WI38 (cell line): ENCODE results near the gene MAPT.

Source experiments
- H3K4me3 ChIP-seq: 2 replicates; pipeline ENCODE4 v1.5.1; 2011; ENCODE audit warnings: low read depth, mild to moderate bottlenecking, control low read depth, low read length
- CTCF ChIP-seq: IDR thresholded peaks from 2 replicates; pipeline ENCODE4 v1.5.1; 2012; ENCODE audit warnings: low read depth, mild to moderate bottlenecking, control low read depth, low read length

Gene MAPT

DNA sequence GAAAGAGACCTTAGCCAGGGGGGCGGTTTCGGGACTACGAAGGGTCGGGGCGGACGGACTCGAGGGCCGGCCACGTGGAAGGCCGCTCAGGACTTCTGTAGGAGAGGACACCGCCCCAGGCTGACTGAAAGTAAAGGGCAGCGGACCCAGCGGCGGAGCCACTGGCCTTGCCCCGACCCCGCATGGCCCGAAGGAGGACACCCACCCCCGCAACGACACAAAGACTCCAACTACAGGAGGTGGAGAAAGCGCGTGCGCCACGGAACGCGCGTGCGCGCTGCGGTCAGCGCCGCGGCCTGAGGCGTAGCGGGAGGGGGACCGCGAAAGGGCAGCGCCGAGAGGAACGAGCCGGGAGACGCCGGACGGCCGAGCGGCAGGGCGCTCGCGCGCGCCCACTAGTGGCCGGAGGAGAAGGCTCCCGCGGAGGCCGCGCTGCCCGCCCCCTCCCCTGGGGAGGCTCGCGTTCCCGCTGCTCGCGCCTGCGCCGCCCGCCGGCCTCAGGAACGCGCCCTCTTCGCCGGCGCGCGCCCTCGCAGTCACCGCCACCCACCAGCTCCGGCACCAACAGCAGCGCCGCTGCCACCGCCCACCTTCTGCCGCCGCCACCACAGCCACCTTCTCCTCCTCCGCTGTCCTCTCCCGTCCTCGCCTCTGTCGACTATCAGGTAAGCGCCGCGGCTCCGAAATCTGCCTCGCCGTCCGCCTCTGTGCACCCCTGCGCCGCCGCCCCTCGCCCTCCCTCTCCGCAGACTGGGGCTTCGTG is at the start of gene MAPT:
MAPT (plus strand) TSS at position 533 of the 763 bp plus-strand sequence. CDS start 67,784 bp downstream, outside the sequence.
- TF ChIP-seq CTCF: peak; percentile 60
- peak within 1 kb of the TSS; percentile 55 for H3K4me3 ChIP-seq

DNA sequence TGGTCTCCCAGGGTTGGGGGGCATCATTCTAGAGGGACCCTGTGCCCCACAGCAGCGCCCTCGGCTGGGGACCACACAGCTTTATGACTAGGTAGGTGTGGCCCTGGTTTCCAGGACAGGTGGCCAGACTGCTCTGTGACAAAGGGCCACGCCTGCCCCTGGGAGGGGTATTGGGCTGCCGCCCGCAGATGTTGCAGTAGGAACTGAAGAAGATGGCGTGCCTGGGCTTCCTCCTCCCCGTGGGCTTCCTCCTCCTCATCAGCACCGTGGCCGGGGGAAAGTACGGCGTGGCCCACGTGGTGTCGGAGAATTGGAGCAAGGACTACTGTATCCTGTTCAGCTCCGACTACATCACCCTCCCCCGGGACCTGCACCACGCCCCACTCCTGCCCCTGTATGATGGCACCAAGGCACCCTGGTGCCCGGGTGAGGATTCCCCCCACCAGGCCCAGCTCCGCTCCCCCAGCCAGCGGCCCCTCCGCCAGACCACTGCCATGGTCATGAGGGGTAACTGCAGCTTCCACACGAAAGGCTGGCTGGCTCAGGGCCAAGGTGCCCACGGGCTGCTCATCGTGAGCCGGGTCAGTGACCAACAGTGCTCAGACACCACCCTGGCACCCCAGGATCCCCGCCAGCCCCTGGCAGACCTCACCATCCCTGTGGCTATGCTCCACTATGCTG is 49.5 kb upstream of the MAPT start, which contains the start of gene SPPL2C:
SPPL2C (plus strand) TSS at position 187 of the 681 bp plus-strand sequence; CDS start at position 213, 26 bp downstream.
- no peak for TF ChIP-seq CTCF
- no peak within 1 kb of the TSS for H3K4me3 ChIP-seq

GRCh38 chr17:45845376-45846185 is 48.8 kb upstream of the MAPT start:
- no peak overlapping the region for H3K4me3 ChIP-seq
- no peak for TF ChIP-seq CTCF

DNA sequence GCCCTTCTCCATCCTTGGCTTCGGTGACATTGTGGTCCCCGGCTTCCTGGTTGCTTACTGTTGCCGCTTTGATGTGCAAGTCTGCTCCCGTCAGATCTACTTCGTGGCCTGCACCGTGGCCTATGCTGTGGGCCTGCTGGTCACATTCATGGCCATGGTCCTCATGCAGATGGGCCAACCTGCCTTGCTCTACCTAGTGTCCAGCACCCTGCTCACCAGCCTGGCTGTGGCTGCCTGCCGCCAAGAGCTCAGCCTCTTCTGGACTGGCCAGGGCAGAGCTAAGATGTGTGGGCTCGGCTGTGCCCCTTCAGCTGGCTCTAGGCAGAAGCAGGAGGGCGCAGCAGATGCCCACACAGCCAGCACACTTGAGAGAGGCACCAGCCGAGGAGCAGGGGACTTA is 48.1 kb upstream of the MAPT start:
- H3K4me3 ChIP-seq: no peak overlapping the region
- TF ChIP-seq CTCF: no peak

DNA sequence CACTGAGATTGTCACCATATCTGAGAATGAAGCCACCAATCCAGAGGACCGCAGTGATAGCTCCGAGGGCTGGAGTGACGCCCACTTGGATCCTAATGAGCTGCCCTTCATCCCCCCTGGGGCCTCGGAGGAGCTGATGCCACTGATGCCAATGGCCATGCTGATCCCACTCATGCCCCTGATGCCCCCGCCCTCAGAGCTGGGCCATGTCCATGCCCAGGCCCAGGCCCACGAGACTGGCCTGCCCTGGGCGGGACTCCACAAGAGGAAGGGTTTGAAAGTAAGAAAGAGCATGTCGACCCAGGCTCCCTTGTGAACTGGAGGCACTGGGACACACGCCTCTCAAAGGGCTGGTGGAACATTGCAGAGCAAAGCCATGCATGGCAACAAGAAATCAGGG is 47.7 kb upstream of the MAPT start:
- TF ChIP-seq CTCF: no peak

GRCh38 chr17:45847101-45847500 is 47.3 kb upstream of the MAPT start:
- H3K4me3 ChIP-seq: no peak overlapping the region
- no peak for TF ChIP-seq CTCF

More for the DNA sequence above, 47.7 kb upstream of the MAPT start:
- H3K4me3 ChIP-seq: no peak overlapping the region
